HUES6 (cell line): ENCODE results near the gene STAC2.
A peak's percentile ranks its signal among the peaks of the same experiment; 100 is the strongest.
"Not testable (repeated sequence)": the region's sequence is repeated elsewhere in the genome, so short reads cannot be mapped to it uniquely, and the experiment has no call there.

Experiments used
- H3K27ac ChIP-seq: 2 replicates; pipeline ENCODE4 v1.7.0; 2013; ENCODE audit warnings: low read depth, mild to moderate bottlenecking, low read length, inconsistent platforms
- H3K27me3 ChIP-seq: 2 replicates; pipeline ENCODE4 v1.6.1; 2013; ENCODE audit warnings: low read length; ENCODE audit not compliant: control insufficient read depth, insufficient read depth
- H3K36me3 ChIP-seq: 2 replicates; pipeline ENCODE4 v1.6.1; 2013; ENCODE audit warnings: low read length; ENCODE audit not compliant: control insufficient read depth, insufficient read depth
- H3K4me1 ChIP-seq: 2 replicates; pipeline ENCODE4 v1.6.1; 2013; ENCODE audit warnings: low read length; ENCODE audit not compliant: control insufficient read depth, insufficient read depth
- H3K4me3 ChIP-seq: 2 replicates; pipeline ENCODE4 v1.5.1; 2013; ENCODE audit warnings: low read depth, low read length
- H3K9ac ChIP-seq: one replicate; pipeline ENCODE4 v1.6.1; 2013; ENCODE audit warnings: mild to moderate bottlenecking, low read length
- H3K9me3 ChIP-seq: 2 replicates; pipeline ENCODE4 v1.6.1; 2013; ENCODE audit warnings: low read depth, low read length; ENCODE audit not compliant: control insufficient read depth, insufficient read depth

The STAC2 gene

DNA sequence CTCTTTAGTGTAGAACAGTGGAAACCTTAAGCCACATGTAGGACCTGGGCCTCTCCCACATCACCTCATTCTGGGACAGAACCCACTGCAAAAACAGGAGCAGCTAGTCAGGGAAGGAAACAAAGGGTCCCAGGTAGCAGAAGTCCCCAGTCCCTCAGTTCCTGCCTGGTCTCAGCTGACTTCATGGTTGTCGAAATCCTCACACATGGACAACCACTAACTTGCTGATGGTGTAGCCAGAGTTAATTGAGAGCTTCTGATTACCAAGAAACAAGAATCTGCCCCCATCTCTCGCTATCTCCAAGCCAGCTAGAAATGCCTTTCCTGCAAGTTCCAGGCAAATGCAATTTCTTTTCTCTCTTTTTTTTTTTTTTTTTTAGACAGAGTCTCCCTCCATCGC lies 56.2 kb downstream of the STAC2 start:
- peaks cover 36% of the 10 kb centered on the region for H3K4me1 ChIP-seq

GRCh38 chr17:39169101-39169500 lies 56.6 kb downstream of the STAC2 start:
- Histone ChIP-seq H3K4me3 (no peak overlapping the region), H3K27ac (no peak overlapping the region), H3K9ac (no peak overlapping the region), H3K27me3 (peaks cover 21% of the 10 kb centered on the region), H3K9me3 (no peaks in the 10 kb centered on the region), H3K36me3 (no peaks in the 10 kb centered on the region), H3K4me1 (peaks cover 33% of the 10 kb centered on the region)

More for the DNA sequence above, 56.2 kb downstream of the STAC2 start:
- Histone ChIP-seq H3K27ac (no peak overlapping the region), H3K9ac (no peak overlapping the region), H3K9me3 (no peaks in the 10 kb centered on the region), H3K27me3 (peaks cover 21% of the 10 kb centered on the region), H3K4me3 (no peak overlapping the region), H3K36me3 (no peaks in the 10 kb centered on the region)

- H3K36me3 ChIP-seq, H3K27ac ChIP-seq, H3K9ac ChIP-seq, H3K4me3 ChIP-seq, H3K9me3 ChIP-seq: not testable (repeated sequence)
- Histone ChIP-seq H3K27me3 (peaks cover 21% of the 10 kb centered on the region), H3K4me1 (peaks cover 35% of the 10 kb centered on the region)
Observed at GRCh38 chr17:39168503-39168902, 57.2 kb downstream of the STAC2 start.

DNA sequence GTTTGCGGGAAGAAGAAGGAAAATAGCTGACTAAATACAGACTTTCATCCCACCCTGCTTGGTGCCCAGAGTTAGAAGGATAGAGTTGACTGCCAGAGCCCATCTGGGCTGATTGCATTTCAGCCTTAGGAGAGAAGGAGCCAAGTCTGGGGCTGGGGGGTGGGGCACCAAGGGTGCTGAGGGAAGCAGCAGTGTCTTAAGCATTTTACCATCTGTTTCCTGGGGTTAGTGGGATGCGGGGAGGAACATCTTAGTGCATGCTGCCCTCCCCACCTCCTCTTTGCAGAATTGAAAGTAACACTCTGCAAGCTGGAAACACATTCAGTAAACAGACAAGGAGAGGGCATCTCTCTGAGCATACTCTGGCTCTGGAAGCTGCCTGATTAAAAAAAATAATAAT lies 58.3 kb downstream of the STAC2 start:
- H3K4me1 ChIP-seq = peaks cover 32% of the 10 kb centered on the region
- no peaks in the 10 kb centered on the region for H3K36me3 ChIP-seq
- H3K4me3 ChIP-seq = no peak overlapping the region; the same call in 1 of the 2 replicates
- peaks cover 21% of the 10 kb centered on the region for H3K27me3 ChIP-seq
- H3K9ac ChIP-seq = no peak overlapping the region
- no peaks in the 10 kb centered on the region for H3K9me3 ChIP-seq
- no peak overlapping the region for H3K27ac ChIP-seq

- H3K36me3 ChIP-seq = no peaks in the 10 kb centered on the region
- no peak overlapping the region for H3K27ac ChIP-seq
- H3K27me3 ChIP-seq = peaks cover 21% of the 10 kb centered on the region
- peaks cover 26% of the 10 kb centered on the region for H3K4me1 ChIP-seq
- H3K9ac ChIP-seq = no peak overlapping the region
- H3K4me3 ChIP-seq = peak overlapping the region; percentile 75; the same call in 1 of the 2 replicates
- H3K9me3 ChIP-seq = no peaks in the 10 kb centered on the region
Observed at GRCh38 chr17:39166437-39167335, 59.1 kb downstream of the STAC2 start.

DNA sequence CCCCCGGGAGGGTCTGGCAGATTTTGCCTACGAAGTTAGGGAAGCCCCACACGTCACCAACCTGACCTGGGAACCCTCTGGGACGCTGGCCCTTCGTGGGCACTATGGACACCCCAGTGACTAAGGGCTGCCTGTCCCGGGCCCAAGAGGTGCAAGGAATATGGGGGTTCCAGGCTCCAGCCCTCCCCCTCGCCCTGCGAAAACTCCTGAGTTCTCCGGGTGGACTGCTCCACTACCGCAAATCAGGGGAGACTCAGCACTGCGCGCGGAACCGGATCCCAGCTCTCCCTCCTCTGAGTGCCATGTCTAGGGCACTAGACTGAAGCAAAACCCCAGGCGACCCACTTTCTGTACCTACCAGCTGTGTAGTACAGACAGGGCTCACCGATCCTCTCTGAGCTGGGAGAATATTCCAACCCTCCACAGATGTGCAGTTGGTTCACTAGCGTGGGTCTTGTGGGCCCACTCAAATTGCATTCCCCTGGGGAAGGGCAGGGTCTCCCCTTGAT lies 59.9 kb downstream of the STAC2 start, which contains the start of gene ARL5C:
TSS of gene ARL5C (minus strand) at position 321 of the 509 bp plus-strand sequence. CDS start 401 bp downstream, outside the sequence.
- H3K27ac ChIP-seq = no peak within 1 kb of the TSS
- H3K36me3 ChIP-seq = no peaks in the 10 kb centered on the region
- peak within 1 kb of the TSS; percentile 75 for H3K4me3 ChIP-seq
- H3K9me3 ChIP-seq = no peaks in the 10 kb centered on the region
- H3K4me1 ChIP-seq = peaks cover 25% of the 10 kb centered on the region
- no peak within 1 kb of the TSS for H3K9ac ChIP-seq
- peaks cover 21% of the 10 kb centered on the region for H3K27me3 ChIP-seq

DNA sequence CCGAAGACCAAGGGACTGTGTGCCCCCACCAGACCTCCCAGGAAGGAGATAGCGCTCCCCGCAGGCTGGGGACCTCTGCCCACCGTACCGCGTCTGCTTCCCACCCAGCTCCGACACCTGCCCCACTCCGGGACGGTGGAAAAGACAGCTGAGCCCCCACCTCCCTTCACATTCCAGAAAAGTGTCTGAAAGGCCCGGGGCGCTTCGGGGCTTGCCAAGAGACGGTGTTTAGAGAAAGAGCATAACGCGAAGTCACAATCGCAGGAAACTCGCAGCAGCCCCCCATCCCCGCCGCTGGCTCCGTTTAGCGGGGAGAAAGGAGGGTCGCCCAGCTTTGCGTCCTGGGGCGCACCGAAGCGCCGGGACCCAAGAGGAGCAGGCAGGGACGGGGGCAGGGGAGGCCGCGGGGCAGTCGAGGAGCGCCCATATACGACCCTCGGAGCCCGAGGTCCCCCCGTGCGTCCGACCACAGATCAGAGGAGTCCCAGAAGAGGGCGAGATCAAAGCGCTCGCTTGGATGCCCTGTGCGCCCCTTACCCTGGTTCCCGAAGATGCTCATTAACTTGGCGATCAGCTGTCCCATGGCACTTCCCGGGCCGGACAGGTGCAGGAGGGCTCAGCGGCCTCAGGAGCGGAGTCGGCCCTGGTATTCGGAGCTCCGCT lies 60.4 kb downstream of the STAC2 start:
- H3K4me3 ChIP-seq = peak overlapping the region; percentile 75
- peaks cover 25% of the 10 kb centered on the region for H3K4me1 ChIP-seq
- H3K9ac ChIP-seq = no peak overlapping the region
- peaks cover 21% of the 10 kb centered on the region for H3K27me3 ChIP-seq
- H3K9me3 ChIP-seq = no peaks in the 10 kb centered on the region
- H3K27ac ChIP-seq = no peak overlapping the region
- H3K36me3 ChIP-seq = no peaks in the 10 kb centered on the region

- Histone ChIP-seq H3K4me3 (peak overlapping the region; percentile 75), H3K9ac (no peak overlapping the region), H3K27ac (no peak overlapping the region), H3K4me1 (peaks cover 25% of the 10 kb centered on the region), H3K27me3 (peaks cover 21% of the 10 kb centered on the region), H3K9me3 (no peaks in the 10 kb centered on the region), H3K36me3 (no peaks in the 10 kb centered on the region)
Observed at GRCh38 chr17:39164675-39165143, 61.0 kb downstream of the STAC2 start.

DNA sequence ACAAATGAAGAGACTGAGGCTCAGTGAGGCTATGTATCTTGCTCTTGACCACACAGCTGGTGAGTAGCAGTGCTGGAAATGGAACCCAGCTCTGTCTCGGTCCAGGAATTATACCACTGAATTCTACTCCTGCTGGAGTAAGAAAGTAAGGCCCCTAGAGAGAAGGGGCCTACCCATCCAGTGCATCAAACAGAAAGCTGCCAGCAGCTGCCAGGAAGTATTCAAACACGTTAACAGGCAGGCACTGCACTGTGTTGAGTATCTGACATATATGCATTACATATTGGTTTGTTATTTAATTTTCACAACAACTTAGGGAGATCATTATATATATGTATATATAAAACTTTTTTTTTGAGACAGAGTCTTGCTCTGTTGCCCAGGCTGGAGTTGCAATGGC lies 63.8 kb downstream of the STAC2 start:
- Histone ChIP-seq H3K36me3 (no peaks in the 10 kb centered on the region), H3K4me3 (no peak overlapping the region), H3K9me3 (no peaks in the 10 kb centered on the region), H3K27me3 (peaks cover 21% of the 10 kb centered on the region), H3K4me1 (peaks cover 19% of the 10 kb centered on the region), H3K9ac (no peak overlapping the region), H3K27ac (no peak overlapping the region)
